ENCODE results near the gene FOXE1.
A peak's percentile ranks its signal among the peaks of the same experiment; 100 is the strongest.

FOXE1 gene

GRCh38 chr9:97860451-97861147, 7.6 kb downstream of the FOXE1 start:
- Histone ChIP-seq H3K27ac (peak overlapping the region in 2 of 21 experiments; percentile 31 to 55), H3K4me3 (no peak overlapping the region)

- Histone ChIP-seq H3K4me3 (no peak overlapping the region), H3K27ac (peak overlapping the region in 2 of 21 experiments; percentile 31 to 55)
Observed at GRCh38 chr9:97861148-97861475, 8.1 kb downstream of the FOXE1 start.

- no peak overlapping the region for H3K4me3 ChIP-seq
- H3K27ac ChIP-seq: peak overlapping the region in 5 of 21 experiments; percentile 2 to 68 (median 44)
Observed at GRCh38 chr9:97863314-97863713, 10.3 kb downstream of the FOXE1 start.

DNA sequence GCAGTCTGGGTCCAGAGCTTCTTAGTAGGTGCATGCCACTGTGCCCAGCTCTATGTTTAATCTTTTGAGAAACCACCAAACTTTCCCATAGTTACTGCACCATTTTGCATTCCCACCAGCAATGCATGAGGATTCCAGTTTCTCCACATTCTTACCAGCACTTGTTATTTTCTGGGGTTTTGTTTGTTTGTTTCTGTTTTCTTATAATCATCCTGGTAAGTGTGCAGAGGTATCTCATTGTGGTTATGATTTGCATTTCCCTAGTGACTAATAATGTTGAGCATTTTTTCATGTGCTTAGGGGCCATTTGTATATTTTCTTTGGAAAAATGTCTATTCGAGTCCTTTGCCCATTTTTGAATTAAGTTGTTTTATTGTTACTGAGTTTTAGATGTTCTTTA, 11.4 kb downstream of the FOXE1 start:
- Histone ChIP-seq H3K4me3 (no peak overlapping the region), H3K27ac (no peak overlapping the region)

GRCh38 chr9:97866300-97866699, 13.3 kb downstream of the FOXE1 start:
- Histone ChIP-seq H3K4me3 (no peak overlapping the region), H3K27ac (no peak overlapping the region)

GRCh38 chr9:97866848-97867247, 13.8 kb downstream of the FOXE1 start:
- Histone ChIP-seq H3K4me3 (no peak overlapping the region), H3K27ac (no peak overlapping the region)

DNA sequence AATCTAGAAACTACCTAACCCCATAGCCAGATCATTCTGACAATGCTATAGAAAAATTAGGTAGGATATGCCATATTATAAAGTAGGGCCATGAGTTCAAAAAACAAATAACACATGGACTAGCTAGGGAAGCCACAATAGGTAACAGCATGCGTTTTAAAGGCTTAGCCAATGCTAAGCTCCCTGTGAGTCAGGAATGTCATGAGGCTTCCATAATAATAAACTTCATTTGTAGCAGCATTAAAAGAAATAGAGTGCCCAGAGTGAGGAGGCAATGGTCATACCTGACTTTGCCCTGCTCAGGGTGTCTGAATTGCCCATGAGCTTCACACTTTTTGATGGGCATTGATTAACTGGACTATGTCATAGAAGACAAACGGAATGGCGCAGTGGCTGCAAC, 15.8 kb downstream of the FOXE1 start:
- H3K27ac ChIP-seq: no peak overlapping the region
- H3K4me3 ChIP-seq: no peak overlapping the region

DNA sequence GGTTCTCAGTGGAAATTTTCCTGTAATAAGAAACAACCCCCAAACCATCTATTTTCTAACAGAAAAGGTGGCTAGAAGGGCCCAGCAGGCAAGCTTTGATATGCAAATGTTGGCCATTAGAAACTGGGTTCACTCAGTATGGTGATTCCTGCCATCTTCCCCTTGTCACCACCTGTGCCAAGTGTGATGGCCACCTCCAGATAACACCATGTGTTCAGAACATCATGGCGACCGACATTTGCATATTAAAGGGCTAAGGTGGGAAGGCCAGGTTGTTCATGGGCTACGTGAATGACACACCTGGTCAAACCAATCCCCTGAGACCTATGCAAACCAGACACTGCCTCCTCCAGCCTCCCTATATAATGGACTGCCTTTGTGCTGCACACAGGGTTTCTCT, 20.4 kb downstream of the FOXE1 start:
- peak overlapping the region in 2 of 21 experiments; percentile 35 to 37 for H3K27ac ChIP-seq
- no peak overlapping the region for H3K4me3 ChIP-seq

- H3K4me3 ChIP-seq: no peak overlapping the region
Observed at GRCh38 chr9:97873882-97874281, 20.9 kb downstream of the FOXE1 start.

DNA sequence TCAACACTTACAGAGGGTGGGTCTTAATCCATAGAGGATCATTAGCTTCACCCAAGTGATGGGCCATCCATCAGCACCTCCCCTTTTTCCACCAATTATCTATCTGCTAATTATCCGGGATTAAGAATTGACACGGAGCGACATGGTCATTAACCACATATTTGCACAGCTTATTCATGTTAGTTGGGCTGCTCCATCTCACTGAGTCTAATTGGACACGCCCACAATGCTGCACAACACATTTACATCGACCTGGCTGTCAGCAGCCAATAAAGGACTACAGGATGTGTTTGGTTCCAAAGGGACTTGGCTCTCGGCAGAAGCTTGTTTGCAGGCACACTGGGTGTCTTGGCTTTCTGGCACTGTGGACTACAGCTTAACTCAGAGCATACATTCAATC, 21.6 kb downstream of the FOXE1 start:
- no peak overlapping the region for H3K4me3 ChIP-seq
- peak overlapping the region in 3 of 21 experiments; percentile 17 to 51 (median 31) for H3K27ac ChIP-seq

More at GRCh38 chr9:97873882-97874281, 20.9 kb downstream of the FOXE1 start:
- H3K27ac ChIP-seq: peak overlapping the region in 3 of 21 experiments; percentile 31 to 37 (median 35)

GRCh38 chr9:97875111-97875510, 22.1 kb downstream of the FOXE1 start:
- Histone ChIP-seq H3K27ac (peak overlapping the region in 2 of 21 experiments; percentile 17 to 26), H3K4me3 (no peak overlapping the region)

- Histone ChIP-seq H3K4me3 (no peak overlapping the region), H3K27ac (peak overlapping the region in 4 of 21 experiments; percentile 10 to 67 (median 46))
Observed at GRCh38 chr9:97876061-97876460, 23.0 kb downstream of the FOXE1 start.

DNA sequence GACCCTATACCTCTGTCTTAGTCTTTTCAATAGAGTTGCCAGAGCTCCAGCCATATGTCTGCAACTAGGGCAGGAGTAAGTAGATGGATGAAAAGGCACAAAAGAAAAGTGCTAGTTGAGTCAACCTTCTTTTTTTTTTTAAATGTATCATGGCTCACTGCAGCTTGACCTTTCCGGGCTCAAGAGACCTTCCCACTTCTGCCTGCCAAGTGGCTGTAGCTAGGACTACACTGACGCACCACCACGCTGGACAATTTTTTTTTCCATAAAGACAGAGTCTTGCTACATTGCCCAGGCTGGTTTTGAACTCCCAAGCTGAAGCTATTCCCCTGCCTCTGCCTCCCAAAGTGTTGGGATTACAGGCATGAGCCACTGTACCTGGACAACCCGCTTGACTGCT, 27.3 kb downstream of the FOXE1 start:
- no peak overlapping the region for H3K4me3 ChIP-seq
- H3K27ac ChIP-seq: no peak overlapping the region

DNA sequence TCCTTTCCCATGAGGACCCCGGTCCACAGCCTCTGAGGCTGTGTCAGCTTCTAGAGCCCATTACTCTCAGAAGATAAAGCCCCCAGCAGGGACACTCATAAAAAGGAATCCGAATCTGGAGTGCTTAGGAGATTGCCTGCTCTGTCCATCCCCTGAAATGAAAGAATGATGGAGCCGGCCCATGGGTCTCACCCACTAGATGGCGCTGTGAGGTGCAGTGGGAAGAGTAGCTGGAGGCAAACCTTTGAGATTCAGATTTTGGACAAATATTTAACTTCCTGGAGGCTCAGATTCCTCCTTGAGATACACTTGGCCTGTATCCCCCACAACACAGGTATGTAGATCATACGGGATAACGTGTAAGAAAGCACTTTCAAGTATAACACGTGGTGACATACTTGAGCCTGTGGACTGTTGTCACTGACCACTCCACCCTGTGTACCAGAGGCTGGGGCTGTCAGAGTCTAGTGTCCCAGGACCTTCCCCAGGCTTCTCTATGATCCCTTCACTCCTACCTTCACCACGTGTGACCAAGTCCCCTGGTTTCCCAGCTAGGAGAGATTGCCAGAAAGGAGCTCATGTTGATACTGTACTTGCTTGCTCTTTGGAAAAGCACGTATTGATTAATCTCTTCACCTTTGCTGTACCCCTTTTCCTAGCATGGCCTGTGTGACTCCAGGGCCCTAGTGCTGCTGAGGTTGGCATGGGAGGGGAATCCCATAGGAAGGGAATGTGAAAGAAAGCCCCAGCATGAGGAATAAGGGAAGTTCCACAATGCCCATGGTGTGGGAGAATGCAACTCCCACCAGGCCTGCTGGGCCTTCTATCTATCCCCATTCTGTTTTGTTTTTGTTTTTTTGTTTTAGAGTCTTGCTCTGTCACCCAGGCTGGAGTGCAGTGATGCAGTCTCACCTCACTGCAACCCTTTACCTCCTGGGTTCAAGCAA, 37.2 kb downstream of the FOXE1 start:
- Histone ChIP-seq H3K27ac (no peak overlapping the region), H3K4me3 (no peak overlapping the region)

GRCh38 chr9:97891736-97892135, 38.7 kb downstream of the FOXE1 start:
- Histone ChIP-seq H3K4me3 (no peak overlapping the region), H3K27ac (no peak overlapping the region)

GRCh38 chr9:97892421-97892820, 39.4 kb downstream of the FOXE1 start:
- H3K27ac ChIP-seq: no peak overlapping the region
- H3K4me3 ChIP-seq: no peak overlapping the region

GRCh38 chr9:97895211-97895610, 42.2 kb downstream of the FOXE1 start:
- H3K27ac ChIP-seq: no peak overlapping the region

DNA sequence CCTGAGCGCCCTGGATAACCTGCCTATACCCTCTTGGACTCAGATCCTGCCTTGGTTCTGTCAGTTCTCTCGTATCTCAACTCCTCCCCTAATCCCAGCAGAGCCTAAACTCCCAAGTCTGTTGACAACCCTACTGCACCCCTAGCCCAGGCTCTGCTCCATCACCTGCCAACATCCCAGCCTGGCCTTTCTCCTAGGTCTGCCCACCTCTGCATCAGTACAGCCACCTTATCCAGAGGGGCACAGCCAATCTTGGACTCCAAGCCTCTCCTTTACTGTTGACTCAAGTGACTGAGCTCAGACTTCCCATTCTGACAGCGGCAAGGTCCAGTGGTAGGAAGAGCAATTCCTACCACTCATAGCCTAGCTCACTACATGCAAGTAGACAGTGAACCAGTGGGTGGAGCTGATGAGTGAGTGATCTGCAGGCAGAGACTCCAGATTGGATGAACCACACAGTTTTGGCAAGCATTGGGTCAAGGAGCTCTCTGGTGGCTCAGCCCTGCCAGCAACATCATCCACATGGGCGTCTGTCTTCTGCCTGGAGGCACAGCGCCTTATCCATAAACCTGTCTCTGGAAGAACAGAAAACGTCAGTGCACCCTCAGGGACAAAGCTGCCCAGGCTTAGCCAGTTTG, 42.8 kb downstream of the FOXE1 start:
- no peak overlapping the region for H3K27ac ChIP-seq

More at GRCh38 chr9:97895211-97895610, 42.2 kb downstream of the FOXE1 start:
- no peak overlapping the region for H3K4me3 ChIP-seq

DNA sequence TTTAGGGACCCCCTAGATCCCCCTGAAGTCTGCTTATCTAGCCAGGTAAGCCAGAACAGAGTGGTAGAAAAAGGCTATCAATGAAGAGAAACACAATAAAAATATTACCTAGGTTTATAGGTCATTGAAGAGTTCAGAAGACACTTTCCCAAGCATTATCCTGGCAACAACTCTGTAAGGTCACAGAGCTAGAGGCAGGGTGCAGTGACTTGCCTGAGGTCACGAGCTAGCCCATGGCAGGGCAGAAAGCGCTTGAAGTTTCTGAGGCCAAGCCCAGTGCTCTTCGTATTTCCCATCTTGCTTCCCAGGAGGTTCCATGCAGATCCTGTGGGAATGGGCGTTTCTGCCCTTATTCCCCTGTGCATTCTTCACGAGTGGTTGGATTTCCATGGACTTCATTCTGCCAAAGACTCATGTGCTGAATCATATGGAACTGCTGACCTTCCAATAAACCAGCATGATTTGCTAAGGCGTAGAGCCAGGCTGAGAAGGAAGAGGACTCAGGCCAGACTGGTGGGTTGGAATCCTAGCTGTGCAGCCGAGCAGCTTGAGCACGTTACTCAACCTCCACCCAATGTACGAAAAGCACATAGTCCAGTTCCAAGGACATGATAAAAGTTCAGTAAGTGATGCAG, 47.2 kb downstream of the FOXE1 start:
- no peak overlapping the region for H3K27ac ChIP-seq
- H3K4me3 ChIP-seq: no peak overlapping the region

More for the DNA sequence above, 42.8 kb downstream of the FOXE1 start:
- no peak overlapping the region for H3K4me3 ChIP-seq
